ENCODE measurements around the gene ZC3H10. TPM values are rescaled to one million over a fixed set of nuclear protein-coding genes. Genes with fewer than 3 reads are reported as not detected.
A peak's percentile ranks its signal among the peaks of the same experiment; 100 is the strongest.

ZC3H10 gene
- total RNA-seq, 4 donors from 2014 or later: 3.1 to 9.1 (median 3.7) TPM

DNA sequence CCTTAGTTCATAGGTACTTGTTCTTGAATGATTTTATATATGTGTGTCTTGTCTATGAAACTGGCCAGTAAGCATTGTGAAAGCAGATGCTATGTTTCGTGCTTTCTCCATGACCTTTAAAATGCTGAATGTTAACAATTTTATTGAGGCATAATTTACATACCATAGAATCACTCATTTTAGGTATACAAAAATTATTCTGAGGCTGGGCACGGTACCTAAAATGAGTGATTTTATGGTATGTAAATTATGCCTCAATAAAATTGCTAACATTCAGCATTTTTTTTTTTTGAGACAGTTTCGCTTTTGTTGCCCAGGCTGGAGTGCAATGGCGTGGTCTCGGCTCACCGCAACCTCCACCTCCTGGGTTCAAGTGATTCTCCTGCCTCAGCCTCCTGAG lies 16.8 kb downstream of the ZC3H10 start:
- TF ChIP-seq, protein P1, sequence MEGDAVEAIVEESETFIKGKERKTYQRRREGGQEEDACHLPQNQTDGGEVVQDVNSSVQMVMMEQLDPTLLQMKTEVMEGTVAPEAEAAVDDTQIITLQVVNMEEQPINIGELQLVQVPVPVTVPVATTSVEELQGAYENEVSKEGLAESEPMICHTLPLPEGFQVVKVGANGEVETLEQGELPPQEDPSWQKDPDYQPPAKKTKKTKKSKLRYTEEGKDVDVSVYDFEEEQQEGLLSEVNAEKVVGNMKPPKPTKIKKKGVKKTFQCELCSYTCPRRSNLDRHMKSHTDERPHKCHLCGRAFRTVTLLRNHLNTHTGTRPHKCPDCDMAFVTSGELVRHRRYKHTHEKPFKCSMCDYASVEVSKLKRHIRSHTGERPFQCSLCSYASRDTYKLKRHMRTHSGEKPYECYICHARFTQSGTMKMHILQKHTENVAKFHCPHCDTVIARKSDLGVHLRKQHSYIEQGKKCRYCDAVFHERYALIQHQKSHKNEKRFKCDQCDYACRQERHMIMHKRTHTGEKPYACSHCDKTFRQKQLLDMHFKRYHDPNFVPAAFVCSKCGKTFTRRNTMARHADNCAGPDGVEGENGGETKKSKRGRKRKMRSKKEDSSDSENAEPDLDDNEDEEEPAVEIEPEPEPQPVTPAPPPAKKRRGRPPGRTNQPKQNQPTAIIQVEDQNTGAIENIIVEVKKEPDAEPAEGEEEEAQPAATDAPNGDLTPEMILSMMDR (IDR thresholded peaks at IDR 0.05 in 4 of 5, conservative IDR thresholded peaks at IDR 0.05 in 1 of 5): no peak
- TF ChIP-seq POLR2A (IDR thresholded peaks at IDR 0.05): no peak
- in situ Hi-C loops (cut with MboI; ENCODE audit: low sequenced_read_pairs in 4 of 4): no loop called here
- no peaks in the 10 kb centered on the region for H3K27me3 ChIP-seq
- peaks cover 0 to 97% of the 10 kb centered on the region in 2 donors for H3K36me3 ChIP-seq
- DNase-seq (no peak), ATAC-seq (no peak)
- H3K27ac ChIP-seq: no peak overlapping the region
- H3K4me3 ChIP-seq: no peak overlapping the region
- H3K4me1 ChIP-seq: peaks cover 6 to 7% of the 10 kb centered on the region in 2 donors
- intact Hi-C loops (cut with DNase I; ENCODE audit: low total_unique reads): no loop called here
- no peaks in the 10 kb centered on the region for H3K9me3 ChIP-seq

DNA sequence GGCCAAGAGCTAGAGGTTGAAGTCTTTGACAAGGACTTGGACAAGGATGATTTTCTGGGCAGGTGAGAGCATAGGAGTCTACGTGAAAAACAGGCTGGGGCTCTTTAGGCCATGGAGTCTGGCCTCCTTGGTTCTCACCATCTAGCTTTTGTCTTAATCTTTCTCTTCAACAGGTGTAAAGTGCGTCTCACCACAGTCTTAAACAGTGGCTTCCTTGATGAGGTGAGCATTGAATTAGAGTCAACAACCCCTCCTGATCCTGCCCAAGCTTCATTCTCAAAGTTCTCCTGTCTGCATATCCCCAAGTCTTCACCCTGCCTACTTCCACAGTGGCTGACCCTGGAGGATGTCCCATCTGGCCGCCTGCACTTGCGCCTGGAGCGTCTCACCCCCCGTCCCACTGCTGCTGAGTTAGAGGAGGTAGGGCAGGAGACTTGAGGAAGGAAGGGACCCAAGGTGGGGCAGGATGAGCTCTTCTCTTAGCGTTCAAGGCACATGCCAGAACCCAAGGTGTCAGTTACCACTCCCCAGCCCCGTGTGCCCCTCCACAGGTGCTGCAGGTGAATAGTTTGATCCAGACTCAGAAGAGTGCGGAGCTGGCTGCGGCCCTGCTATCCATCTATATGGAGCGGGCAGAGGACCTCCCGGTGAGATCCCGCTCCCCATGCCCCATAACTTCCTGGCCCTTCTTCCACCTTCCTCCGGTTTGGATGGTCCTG lies 19.9 kb downstream of the ZC3H10 start:
- Histone ChIP-seq H3K36me3 (peaks cover 0 to 96% of the 10 kb centered on the region in 2 donors), H3K27me3 (no peaks in the 10 kb centered on the region), H3K4me1 (peaks cover 0 to under 1% of the 10 kb centered on the region in 2 donors), H3K9me3 (no peaks in the 10 kb centered on the region), H3K27ac (no peak overlapping the region), H3K4me3 (no peak overlapping the region)
- TF ChIP-seq, protein P1 (IDR thresholded peaks at IDR 0.05 in 4 of 5, conservative IDR thresholded peaks at IDR 0.05 in 1 of 5): no peak
- no peak for TF ChIP-seq POLR2A (IDR thresholded peaks at IDR 0.05)
- in situ Hi-C loops (cut with MboI; ENCODE audit: low sequenced_read_pairs in 4 of 4) (no loop called here), intact Hi-C loops (cut with DNase I; ENCODE audit: low total_unique reads) (no loop called here)
- ATAC-seq (no peak), DNase-seq (no peak)

DNA sequence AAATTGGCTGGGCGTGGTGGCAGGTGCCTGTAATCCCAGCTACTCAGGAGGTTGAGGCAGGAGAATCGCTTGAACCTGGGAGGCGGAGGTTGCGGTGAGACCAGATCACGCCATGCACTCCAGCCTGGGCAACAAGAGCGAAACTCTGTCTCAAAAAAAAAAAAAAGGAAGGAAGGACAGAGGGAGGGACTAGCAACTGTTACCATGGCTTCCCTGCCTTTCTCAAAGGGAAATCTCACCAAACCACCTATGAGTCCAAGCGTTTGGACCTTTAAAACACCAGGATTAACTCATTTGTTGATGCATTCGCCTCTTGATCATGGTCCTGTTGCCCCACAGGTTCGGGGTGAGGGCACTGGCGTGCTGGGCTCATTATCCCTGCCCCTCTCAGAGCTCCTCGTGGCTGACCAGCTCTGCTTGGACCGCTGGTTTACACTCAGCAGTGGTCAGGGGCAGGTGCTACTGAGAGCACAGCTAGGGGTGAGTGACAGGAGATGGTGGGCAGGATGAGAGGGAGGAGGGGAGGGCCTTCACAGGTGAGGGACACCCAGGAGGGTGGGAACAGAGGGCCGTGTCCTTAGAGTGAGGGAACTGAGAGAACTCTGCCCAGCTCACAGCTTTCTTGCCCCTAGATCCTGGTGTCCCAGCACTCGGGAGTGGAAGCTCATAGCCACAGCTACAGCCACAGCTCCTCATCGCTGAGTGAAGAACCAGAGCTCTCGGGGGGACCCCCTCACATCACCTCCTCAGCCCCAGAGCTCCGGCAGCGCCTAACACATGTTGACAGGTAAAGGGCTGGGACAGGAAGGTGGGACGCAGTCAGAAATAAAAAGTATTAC lies 24.1 kb downstream of the ZC3H10 start:
- H3K36me3 ChIP-seq: peaks cover 0 to 76% of the 10 kb centered on the region in 2 donors
- ATAC-seq (no peak), DNase-seq (no peak)
- in situ Hi-C loops (cut with MboI; ENCODE audit: low sequenced_read_pairs in 4 of 4) (no loop called here), intact Hi-C loops (cut with DNase I; ENCODE audit: low total_unique reads) (no loop called here)
- no peak overlapping the region for H3K4me3 ChIP-seq
- H3K9me3 ChIP-seq: no peaks in the 10 kb centered on the region
- no peak for TF ChIP-seq POLR2A (IDR thresholded peaks at IDR 0.05)
- TF ChIP-seq, protein P1 (IDR thresholded peaks at IDR 0.05 in 4 of 5, conservative IDR thresholded peaks at IDR 0.05 in 1 of 5): no peak
- H3K27me3 ChIP-seq: no peaks in the 10 kb centered on the region
- H3K27ac ChIP-seq: peak overlapping the region; percentile 65 to 82 (median 77)
- H3K4me1 ChIP-seq: peaks cover 0 to 11% of the 10 kb centered on the region in 2 donors

DNA sequence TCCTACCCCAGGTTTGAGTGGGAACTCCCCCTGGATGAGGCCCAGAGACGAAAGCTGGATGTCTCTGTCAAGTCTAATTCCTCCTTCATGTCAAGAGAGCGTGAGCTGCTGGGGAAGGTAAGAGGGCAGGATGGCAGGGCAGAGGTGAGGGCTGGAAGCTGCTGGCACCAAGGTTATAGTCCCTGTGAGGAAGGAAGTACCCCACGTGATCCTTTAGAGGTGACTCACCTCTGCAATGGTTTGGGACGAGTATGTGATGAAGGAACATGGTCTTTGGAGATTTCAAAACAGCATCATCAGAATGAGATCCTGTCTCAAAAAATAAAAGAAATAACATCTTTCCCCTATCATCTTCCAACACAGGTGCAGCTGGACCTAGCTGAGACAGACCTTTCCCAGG lies 25.2 kb downstream of the ZC3H10 start:
- TF ChIP-seq, protein P1 (IDR thresholded peaks at IDR 0.05 in 4 of 5, conservative IDR thresholded peaks at IDR 0.05 in 1 of 5): no peak
- TF ChIP-seq POLR2A (IDR thresholded peaks at IDR 0.05): no peak
- ATAC-seq: no peak
- H3K4me3 ChIP-seq: no peak overlapping the region
- peaks cover 0 to 66% of the 10 kb centered on the region in 2 donors for H3K36me3 ChIP-seq
- intact Hi-C loops (cut with DNase I; ENCODE audit: low total_unique reads): no loop called here
- H3K27me3 ChIP-seq: no peaks in the 10 kb centered on the region
- peak overlapping the region; percentile 65 to 82 (median 77) for H3K27ac ChIP-seq
- in situ Hi-C loops (cut with MboI; ENCODE audit: low sequenced_read_pairs in 4 of 4): no loop called here
- peaks cover 0 to 11% of the 10 kb centered on the region in 2 donors for H3K4me1 ChIP-seq
- H3K9me3 ChIP-seq: no peaks in the 10 kb centered on the region
- no peak for DNase-seq
